Erythroblast (primary cell): ENCODE results near the gene PCDHGC5.

Source experiments
- GATA1 ChIP-seq: IDR thresholded peaks from 2 replicates; pipeline ENCODE4 v1.6.1; 2011; ENCODE audit warnings: low read depth, mild to moderate bottlenecking, control low read depth, low read length, moderate library complexity
- POLR2A ChIP-seq: IDR thresholded peaks from 2 replicates; pipeline ENCODE4 v1.6.1; 2011; ENCODE audit warnings: mild to moderate bottlenecking, low read length

DNA sequence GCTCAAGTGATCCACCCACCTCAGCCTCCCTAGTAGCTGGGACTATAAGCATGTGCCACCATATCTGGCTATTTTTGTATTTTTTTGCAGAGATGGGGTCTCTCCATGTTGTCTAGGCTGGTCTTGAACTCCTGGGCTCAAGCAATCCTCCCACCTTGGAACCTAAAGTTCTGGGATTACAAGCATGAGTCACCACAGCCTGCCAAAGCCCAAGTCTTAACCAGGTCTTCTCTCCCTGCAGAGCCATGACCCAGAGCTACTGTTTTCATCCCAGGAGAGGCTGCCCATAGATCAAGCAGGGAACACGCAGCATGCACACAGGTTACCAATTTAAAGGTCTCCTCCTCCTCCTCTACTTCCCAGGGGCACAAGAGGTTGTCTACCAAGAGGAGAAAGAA lies 29.7 kb downstream of the PCDHGC5 start:
- TF ChIP-seq POLR2A (no peak), GATA1 (no peak)
